IMR-90 (cell line): ENCODE measurements around the gene OR13C9.
"Not testable (repeated sequence)": the region's sequence is repeated elsewhere in the genome, so short reads cannot be mapped to it uniquely, and the experiment has no call there.

Source experiments
- CEBPB ChIP-seq: IDR thresholded peaks from 2 replicates; pipeline ENCODE4 v1.6.1; 2012; ENCODE audit warnings: low read depth, low read length, improper control_type of control experiment
- ELK1 ChIP-seq: fragments of 150-350 bp; IDR thresholded peaks from 2 replicates; pipeline ENCODE4 v1.6.1; 2016; ENCODE audit warnings: low read depth, mild to moderate bottlenecking, low read length, moderate library complexity, borderline replicate concordance
- MAFK ChIP-seq: IDR thresholded peaks from 2 replicates; pipeline ENCODE4 v1.6.1; 2012; ENCODE audit warnings: low read depth, low read length, improper control_type of control experiment
- NFE2L2 ChIP-seq: fragments of 150-350 bp; IDR thresholded peaks from 2 replicates; pipeline ENCODE4 v1.6.1; 2016; ENCODE audit warnings: low read depth, mild to moderate bottlenecking, low read length
- POLR2A ChIP-seq: IDR thresholded peaks from 2 replicates; pipeline ENCODE4 v1.6.1; 2012; ENCODE audit warnings: mild to moderate bottlenecking, low read depth, low read length
- SMC3 ChIP-seq: fragments of 150-350 bp; IDR thresholded peaks from 2 replicates; pipeline ENCODE4 v1.6.1; 2016; ENCODE audit warnings: low read depth, mild to moderate bottlenecking, antibody characterized with exemption, low read length, moderate library complexity
- USF2 ChIP-seq: fragments of 150-350 bp; IDR thresholded peaks from 2 replicates; pipeline ENCODE4 v1.6.1; 2017; ENCODE audit warnings: mild to moderate bottlenecking, antibody characterized with exemption, low read length, low read depth
- TF ChIP-seq, protein P1 (sequence below): conservative IDR thresholded peaks from 2 replicates; pipeline ENCODE4 v1.5.1; 2012; ENCODE audit warnings: mild to moderate bottlenecking, low read depth, low read length, improper control_type of control experiment

DNA sequence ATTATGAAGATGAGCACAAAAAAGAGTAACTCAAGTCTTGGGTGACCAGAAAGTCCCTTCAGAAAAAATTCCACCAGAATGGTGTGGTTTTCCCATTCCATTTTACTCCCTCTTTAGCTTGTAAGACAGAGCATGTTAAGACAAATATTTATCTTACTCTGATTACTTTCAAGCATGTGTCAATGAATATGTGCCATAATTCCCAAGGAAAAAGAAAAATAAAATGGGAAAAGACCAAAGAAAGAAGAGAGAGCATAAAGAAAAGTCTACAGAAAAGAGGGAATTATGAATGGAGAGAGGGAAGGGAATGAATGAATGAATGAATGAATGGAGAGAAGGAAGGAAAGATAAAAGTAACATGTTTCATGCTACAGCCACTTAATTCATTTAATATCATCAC, 18.7 kb downstream of the OR13C9 start, which contains the start of gene OR13C5:
- TF ChIP-seq, protein P1, sequence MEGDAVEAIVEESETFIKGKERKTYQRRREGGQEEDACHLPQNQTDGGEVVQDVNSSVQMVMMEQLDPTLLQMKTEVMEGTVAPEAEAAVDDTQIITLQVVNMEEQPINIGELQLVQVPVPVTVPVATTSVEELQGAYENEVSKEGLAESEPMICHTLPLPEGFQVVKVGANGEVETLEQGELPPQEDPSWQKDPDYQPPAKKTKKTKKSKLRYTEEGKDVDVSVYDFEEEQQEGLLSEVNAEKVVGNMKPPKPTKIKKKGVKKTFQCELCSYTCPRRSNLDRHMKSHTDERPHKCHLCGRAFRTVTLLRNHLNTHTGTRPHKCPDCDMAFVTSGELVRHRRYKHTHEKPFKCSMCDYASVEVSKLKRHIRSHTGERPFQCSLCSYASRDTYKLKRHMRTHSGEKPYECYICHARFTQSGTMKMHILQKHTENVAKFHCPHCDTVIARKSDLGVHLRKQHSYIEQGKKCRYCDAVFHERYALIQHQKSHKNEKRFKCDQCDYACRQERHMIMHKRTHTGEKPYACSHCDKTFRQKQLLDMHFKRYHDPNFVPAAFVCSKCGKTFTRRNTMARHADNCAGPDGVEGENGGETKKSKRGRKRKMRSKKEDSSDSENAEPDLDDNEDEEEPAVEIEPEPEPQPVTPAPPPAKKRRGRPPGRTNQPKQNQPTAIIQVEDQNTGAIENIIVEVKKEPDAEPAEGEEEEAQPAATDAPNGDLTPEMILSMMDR, result not testable (repeated sequence)
- not testable (repeated sequence) for TF ChIP-seq MAFK, CEBPB, NFE2L2, POLR2A, USF2, SMC3, ELK1
